ENCODE data around the gene MIEN1. TPM values are rescaled to one million over a fixed set of nuclear protein-coding genes. Genes with fewer than 3 reads are reported as not detected.

The MIEN1 gene
- total RNA-seq, 1 donor from 2014 or later = 43.4 TPM

- DNase-seq (ENCODE audit: low spot score, unreplicated experiment) = peak; percentile 52
- Mint-ChIP-seq H3K27ac (peak within 1 kb of the TSS; percentile 91), H3K27me3 (peaks cover 13% of the 10 kb centered on the region), H3K9me3 (ENCODE audit: low read depth) (no peaks in the 10 kb centered on the region), H3K36me3 (ENCODE audit: insufficient read depth) (no peaks in the 10 kb centered on the region), H3K4me3 (ENCODE audit: low read depth) (peak within 1 kb of the TSS; percentile 82), H3K4me1 (ENCODE audit: low read depth) (peaks cover 38% of the 10 kb centered on the region)
- no peak for TF ChIP-seq CTCF (IDR thresholded peaks at IDR 0.05; ENCODE audit: unreplicated experiment)
These were observed 7.6 kb upstream of the MIEN1 start, which contains the start of gene GRB7 for GRCh38 chr17:39737760-39738567. Gene GRB7 (plus strand): TSS chr17:39737938. CDS start chr17:39742302, 4,364 bp downstream.

- no peaks in the 10 kb centered on the region for H3K36me3 Mint-ChIP-seq (ENCODE audit: insufficient read depth)
- peak overlapping the region; percentile 82 for H3K4me3 Mint-ChIP-seq (ENCODE audit: low read depth)
- DNase-seq (ENCODE audit: low spot score, unreplicated experiment) = no peak
- peak overlapping the region; percentile 91 for H3K27ac Mint-ChIP-seq
- no peak for TF ChIP-seq CTCF (IDR thresholded peaks at IDR 0.05; ENCODE audit: unreplicated experiment)
- peaks cover 38% of the 10 kb centered on the region for H3K4me1 Mint-ChIP-seq (ENCODE audit: low read depth)
- peaks cover 16% of the 10 kb centered on the region for H3K27me3 Mint-ChIP-seq
- no peaks in the 10 kb centered on the region for H3K9me3 Mint-ChIP-seq (ENCODE audit: low read depth)
These were observed 7.0 kb upstream of the MIEN1 start for GRCh38 chr17:39737206-39737759.

GRCh38 chr17:39736319-39737165, 6.2 kb upstream of the MIEN1 start:
- peak overlapping the region; percentile 67 for H3K4me3 Mint-ChIP-seq (ENCODE audit: low read depth)

GRCh38 chr17:39735882-39736281, 5.5 kb upstream of the MIEN1 start:
- Mint-ChIP-seq H3K4me1 (ENCODE audit: low read depth) (peaks cover 36% of the 10 kb centered on the region), H3K4me3 (ENCODE audit: low read depth) (no peak overlapping the region), H3K36me3 (ENCODE audit: insufficient read depth) (no peaks in the 10 kb centered on the region), H3K27me3 (peaks cover 16% of the 10 kb centered on the region), H3K9me3 (ENCODE audit: low read depth) (no peaks in the 10 kb centered on the region), H3K27ac (no peak overlapping the region)
- DNase-seq (ENCODE audit: low spot score, unreplicated experiment) = no peak
- TF ChIP-seq CTCF (IDR thresholded peaks at IDR 0.05; ENCODE audit: unreplicated experiment) = no peak

More at GRCh38 chr17:39736319-39737165, 6.2 kb upstream of the MIEN1 start:
- DNase-seq (ENCODE audit: low spot score, unreplicated experiment) = no peak
- H3K9me3 Mint-ChIP-seq (ENCODE audit: low read depth) = no peaks in the 10 kb centered on the region
- H3K36me3 Mint-ChIP-seq (ENCODE audit: insufficient read depth) = no peaks in the 10 kb centered on the region
- H3K27ac Mint-ChIP-seq = peak overlapping the region; percentile 85
- peaks cover 16% of the 10 kb centered on the region for H3K27me3 Mint-ChIP-seq
- H3K4me1 Mint-ChIP-seq (ENCODE audit: low read depth) = peaks cover 38% of the 10 kb centered on the region
- TF ChIP-seq CTCF (IDR thresholded peaks at IDR 0.05; ENCODE audit: unreplicated experiment) = no peak

- Mint-ChIP-seq H3K4me1 (ENCODE audit: low read depth) (peaks cover 22% of the 10 kb centered on the region), H3K9me3 (ENCODE audit: low read depth) (no peaks in the 10 kb centered on the region), H3K27me3 (peaks cover 16% of the 10 kb centered on the region), H3K4me3 (ENCODE audit: low read depth) (peak overlapping the region; percentile 6), H3K36me3 (ENCODE audit: insufficient read depth) (peaks cover 1% of the 10 kb centered on the region), H3K27ac (no peak overlapping the region)
- no peak for DNase-seq (ENCODE audit: low spot score, unreplicated experiment)
- TF ChIP-seq CTCF (IDR thresholded peaks at IDR 0.05; ENCODE audit: unreplicated experiment) = no peak
These were observed 2.3 kb upstream of the MIEN1 start for GRCh38 chr17:39732586-39732985.

Measured in progenitor cell of endocrine pancreas (in vitro differentiated cells).